Activated CD8-positive, alpha-beta memory T cell treated with anti-CD3 and anti-CD28 coated beads for 1 hour (primary cell): ENCODE results near the gene ABCE1.

ENCODE experiments used
- DNase-seq, 2 donors: peaks; one replicate each; pipeline ENCODE4 v3.0.0-alpha.2; 2020; ENCODE audit warnings: low read depth in 1 of 2; ENCODE audit errors: extremely low read depth in 1 of 2

ABCE1 gene

DNA sequence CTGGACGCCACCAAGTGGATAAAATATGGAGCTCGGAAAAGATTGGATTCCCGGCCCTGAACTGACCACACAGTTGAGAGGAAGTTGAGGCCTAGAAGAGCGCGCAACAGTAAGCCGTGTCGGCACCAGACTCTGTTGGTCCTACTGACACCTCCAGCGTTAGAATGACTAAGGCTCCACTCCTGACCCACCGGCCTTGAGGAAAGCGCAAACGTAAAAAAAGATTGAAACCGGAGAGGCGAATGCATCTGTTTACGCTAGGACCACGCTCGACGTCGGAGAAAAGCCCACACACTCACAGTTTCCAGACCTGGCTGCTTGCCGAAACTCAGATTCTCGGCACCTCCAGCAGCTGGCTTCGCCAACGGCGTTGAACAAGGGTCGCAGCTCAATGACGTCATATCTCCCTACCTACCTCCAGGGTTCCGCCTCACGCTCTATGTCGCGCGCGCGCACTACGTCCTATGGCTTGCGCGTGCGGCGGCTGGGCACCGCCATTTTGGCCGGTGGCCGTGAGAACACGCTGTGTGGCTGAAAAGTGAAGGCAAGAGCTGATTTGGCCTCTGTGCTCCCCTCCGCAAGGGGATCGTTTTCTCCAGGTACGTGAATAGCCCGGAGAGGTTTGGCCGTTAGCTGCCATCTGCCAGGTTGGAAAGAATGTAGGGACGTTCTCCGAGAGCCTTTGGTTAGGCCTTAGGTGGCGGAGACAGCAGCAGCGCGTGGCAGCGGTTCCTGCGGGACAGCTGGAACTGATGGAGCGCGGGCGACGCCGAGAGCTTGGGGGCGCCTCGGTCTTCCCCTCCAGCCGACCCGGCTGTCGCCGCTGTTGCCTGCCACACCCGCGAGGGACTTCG, at the start of gene ABCE1, which contains the start of gene ANAPC10:
ABCE1 (plus strand) TSS at position 491 of the 854 bp plus-strand sequence. CDS start 6,102 bp downstream, outside the sequence.
ANAPC10 (minus strand) TSS at position 376 of the 854 bp plus-strand sequence. CDS start 2,097 bp downstream, outside the sequence.
- DNase-seq, result peak; percentile 92 to 94

DNA sequence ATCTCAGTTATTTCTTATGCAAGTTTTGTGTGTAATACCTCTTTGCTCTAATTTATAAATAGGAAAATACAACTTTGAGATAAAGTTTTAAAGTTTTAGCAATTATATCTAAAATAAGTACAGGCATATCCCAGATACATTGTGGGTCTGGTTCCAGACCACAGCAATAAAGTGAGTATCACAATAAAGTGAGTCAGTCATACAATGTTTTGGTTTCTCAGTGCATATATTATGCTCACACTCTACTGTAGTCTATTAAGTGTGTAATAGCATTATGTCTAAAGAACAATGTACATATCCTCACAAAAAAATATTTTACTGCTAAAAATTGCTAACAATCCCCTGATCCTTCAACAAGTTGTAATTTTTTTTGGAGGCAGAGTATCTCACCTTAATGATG, 49.3 kb upstream of the ABCE1 start:
- no peak for DNase-seq

DNA sequence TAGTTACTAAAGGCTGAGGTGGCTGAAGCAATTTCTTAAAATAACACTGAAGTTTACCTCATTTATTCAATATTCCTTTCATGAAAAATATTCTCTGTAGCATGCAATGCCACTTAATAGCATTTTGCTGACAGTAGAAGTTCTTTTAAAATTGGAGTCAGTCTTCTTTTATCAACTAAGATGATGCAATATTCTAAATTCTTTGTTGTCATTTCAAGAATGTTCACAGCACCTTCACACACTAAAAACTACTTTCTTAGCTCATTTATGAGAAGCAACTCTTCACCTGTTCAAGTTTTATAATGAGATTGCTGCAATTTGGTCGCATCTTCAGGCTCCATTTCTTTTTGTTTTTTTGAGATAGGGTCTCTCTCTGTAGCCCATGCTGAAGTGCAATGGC, 48.9 kb upstream of the ABCE1 start:
- no peak for DNase-seq

DNA sequence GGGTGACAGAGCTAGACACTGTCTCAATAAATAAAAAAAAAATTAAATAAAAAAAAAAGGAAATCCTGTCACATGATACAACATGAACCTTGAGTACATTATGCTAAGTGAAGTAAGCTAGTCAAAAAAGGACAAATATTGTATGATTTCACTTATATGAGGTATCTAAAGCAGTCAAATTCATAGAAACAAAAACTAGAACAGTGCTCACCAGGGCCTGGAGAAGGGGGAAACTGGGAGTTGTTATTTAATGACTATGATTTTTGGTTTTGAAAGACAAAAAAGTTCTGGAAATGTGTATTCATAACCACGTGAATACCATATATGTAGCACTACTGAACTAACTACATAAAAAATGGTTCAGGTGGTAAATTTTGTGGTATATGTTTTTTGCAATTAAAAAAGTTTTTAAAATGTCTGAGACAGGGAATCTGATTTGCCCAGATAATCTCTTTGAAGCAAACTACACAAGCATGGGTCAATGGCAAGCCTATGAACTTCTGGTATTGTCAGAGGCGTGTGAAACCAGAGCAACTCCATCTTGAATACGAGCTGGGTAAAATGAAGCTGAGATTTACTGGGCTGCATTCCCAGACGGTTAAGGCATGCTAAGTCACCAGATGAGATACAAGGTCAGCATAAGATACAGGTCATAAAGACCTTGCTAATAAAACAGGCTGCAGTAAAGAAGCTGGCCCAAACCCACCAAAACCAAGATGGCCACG, 42.4 kb upstream of the ABCE1 start:
- DNase-seq, result no peak

DNA sequence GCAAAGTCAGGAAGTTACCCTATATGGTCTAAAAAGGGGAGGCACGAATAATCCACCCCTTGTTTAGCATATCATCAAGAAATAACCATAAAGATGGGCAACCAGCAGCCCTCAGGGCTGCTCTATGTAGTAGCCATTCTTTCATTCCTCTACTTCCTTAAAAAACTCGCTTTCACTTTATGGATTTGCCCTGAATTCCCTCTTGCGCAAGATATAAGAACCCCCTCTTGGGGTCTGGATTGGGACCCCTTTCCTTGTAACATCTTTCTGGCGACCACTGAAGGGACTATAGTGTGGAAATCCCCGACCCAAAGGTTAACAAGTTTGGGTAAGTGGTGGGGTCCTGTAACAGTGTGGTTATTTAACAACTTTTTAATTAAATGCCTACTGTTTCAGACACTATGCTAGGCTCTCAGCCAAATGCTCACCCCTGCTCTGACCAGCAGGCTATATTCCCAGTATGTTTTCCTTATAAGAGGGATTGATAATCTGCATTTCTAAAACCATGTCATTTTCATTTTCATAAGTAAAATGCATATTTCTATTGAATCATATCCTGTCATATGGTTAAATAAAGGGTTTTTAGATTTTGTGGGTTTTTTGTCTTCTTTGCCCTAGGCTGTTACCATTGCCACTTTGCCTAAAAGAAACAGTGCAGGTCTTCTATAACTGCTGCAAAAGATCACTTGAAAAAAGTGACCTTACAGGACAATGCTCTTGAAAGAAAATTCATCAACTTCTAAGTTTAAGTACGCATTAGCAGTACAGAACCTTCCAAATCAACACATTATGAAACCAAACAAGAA, 41.6 kb upstream of the ABCE1 start:
- no peak for DNase-seq

DNA sequence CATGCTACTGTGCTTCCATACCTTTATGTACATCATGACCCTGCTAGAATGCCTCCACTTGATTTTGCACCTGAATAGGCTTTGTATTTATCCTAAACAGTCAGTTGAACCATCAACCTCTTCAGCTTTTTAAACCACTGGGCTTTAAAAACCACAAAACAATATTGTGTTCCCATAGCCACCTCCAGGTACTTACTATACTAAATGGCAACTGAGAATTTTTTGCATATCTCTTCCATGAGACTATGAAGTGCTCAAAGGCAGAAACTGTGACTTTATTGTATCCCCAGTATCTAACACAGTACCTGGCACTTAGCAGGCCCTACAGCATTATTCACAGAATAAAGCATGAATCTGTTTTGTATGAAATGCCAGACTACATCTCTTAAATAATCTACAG, 39.9 kb upstream of the ABCE1 start:
- no peak for DNase-seq

DNA sequence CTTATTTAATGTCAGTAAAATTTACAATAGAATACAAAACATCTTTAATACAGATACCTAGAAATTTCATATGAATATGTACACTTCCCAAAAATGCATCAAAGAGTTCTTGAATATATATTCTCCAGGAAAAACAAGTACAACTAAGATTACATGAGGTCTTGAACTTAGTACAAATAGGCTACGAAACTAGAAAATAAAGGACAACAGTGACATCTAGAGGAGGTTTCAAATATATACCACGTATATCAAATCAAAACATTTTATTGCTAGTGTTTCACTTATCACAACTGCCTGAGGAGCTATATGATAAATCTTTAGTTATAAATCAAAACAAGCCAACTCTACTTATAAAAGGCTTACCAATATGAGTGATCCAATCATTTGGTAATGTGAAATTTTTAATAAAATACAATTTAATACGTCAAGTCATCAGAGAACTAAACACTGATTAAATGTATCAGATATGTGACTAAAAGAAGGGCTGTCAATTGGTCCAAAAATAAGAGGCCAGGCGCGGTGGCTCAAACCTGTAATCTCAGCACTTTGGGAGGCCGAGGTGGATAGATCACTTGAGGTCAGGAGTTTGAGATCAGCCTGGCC, 36.7 kb upstream of the ABCE1 start:
- DNase-seq, result no peak

DNA sequence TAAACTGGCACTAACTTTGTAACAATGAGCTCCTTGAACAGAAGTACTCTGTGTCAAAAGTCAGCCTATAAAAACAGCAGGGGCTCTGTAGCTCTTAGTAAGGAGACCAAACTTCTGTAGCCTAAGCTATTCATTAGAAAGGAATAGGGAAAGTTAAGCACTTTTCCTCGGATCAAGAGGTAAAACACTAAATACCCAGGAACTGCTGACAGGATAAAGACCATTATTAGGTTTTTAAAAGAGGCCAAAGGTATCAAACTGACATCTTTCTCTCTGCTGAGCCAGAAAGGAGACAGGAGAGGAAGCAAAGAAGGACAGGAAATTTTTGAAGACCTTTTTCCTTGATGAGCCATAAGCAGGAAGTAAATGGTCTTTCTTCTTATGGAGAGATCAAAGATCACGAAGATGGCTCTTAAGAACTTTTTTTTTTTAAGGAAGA, 32.0 kb upstream of the ABCE1 start:
- no peak for DNase-seq

DNA sequence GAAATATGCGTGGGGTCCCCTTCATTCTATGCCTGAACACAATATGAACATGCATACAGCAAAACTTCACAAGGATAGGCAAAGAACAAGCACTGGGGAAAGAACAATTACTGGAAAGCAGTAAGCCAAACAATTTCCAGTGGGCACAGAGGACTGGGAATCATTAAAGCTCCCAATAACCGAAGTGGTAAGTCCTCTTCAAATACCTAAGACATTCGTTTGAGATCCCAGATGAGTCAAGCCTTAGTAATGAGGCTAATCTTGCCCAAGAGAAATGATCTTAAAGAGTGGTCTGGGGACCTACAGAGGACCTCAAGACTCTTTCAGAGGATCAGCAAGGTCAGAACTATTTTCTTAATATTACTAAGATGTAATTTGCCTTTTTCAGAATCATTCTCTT, 28.8 kb upstream of the ABCE1 start:
- DNase-seq, result no peak

DNA sequence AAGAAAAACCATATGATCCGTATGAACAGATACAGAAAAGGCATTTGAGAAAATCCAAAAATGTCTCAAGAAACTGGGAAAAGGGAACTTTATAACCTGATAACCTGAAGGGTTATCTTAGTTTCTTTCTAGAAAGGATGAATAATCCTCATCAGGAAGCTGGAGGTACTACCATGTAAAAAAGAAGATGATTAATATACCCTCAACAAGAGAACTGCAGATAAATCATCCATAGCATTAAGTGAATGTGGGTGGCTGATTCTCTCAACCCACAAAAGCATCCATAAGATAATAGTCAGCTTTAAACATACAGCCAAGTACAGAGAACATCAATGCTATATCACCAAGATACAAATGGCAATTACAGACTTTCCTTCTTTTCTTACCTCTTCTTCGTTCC, 26.6 kb upstream of the ABCE1 start:
- DNase-seq, result no peak

DNA sequence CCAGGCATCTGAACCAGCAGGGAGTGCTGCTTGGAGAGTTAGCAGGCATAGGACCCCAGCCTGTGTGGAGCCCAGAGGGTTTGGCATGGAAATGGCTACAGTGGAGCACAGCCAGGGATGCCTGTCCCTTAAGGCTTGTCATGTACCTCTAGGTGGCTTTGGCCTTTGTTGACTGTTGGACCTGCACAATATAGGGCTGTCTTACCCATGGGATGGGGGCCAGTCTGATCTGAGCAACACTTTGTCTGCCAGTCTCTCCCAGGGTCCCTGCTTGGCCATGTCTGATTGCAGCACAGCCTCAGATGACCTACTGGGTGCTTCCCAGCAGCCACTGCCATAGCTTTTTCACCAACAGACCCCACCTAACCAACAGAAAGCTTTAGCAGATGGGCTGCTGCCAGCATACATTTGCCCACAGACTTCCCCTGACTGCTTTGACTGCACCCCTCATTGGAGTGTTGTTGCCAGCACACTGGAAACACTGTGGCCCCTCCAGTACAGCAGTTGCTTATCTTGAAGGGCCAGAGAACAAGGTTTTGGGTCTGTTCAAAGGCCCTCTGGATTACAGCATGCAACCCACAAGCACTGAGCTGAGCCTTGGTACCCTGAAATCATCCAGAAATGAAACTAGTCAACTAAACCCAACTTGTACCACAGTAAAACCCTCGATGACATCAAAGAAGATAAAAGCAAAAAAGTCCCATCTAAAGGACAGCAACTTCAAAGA, 22.2 kb upstream of the ABCE1 start:
- DNase-seq, result no peak

DNA sequence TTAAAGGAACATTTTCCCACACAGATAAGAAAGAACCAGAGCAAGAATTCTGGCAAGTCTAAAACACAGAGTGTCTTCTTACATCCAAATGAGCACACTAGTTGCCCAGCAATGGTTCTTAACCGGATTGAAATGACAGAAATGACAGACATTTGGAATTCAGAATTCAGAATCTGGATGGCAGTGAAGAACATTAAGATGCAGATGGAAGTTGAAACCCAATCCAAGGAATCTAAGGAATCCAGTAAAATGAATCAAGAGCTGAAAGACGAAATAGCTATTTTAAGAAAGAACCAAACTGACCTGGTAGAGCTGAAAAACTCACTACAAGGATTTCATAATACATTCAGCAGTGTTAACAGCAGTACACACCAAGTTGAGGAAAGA, 21.6 kb upstream of the ABCE1 start:
- no peak for DNase-seq

DNA sequence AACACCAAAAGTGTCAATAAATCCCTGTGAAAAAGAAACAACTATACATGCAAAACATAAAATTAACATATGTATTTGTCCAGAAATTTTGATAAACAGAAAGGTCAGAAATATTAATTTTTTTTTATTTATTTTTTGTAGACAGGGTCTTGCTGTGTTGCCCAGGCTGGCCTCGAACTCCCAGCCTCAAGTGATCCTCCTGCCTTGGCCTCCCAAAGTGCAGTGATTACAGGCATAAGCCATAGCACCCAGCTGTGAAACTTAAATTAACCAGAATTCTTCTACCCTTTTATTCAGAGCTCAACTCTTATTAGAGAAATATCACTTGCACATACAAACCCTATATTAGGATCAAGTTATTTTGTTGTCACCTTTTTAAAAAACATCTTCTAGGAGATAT, 16.4 kb upstream of the ABCE1 start:
- no peak for DNase-seq

DNA sequence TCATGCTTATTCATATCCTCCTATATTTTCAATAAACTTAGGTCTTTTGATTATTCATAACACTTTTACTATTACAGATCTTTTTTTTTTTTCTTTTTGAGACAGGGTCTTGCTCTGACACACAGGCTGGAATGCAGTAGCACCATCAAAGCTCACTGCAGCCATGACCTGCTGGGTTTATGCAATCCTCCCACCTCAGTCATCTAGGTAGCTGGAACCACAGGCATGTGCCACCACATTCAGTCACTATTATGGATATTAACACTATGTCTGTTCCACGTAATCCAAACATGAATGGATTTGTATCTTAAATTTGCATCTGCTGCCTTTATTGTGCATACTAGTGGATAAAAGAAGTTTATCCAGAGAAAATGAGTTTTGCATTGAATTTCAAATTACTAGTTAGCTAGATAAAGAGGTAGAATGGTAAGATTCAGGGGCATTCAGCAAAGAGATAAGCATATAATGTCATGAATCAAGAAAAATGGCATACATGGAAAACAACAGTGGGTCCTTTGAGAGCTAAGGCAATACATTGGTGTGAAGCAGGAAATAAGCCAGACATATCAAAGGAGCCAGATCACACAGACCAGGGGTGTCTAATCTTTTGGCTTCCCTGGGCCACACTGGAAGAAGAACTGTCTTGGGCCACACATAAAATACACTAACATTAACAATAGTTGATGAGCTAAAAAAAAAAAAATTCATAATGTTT, 14.1 kb upstream of the ABCE1 start:
- no peak for DNase-seq

DNA sequence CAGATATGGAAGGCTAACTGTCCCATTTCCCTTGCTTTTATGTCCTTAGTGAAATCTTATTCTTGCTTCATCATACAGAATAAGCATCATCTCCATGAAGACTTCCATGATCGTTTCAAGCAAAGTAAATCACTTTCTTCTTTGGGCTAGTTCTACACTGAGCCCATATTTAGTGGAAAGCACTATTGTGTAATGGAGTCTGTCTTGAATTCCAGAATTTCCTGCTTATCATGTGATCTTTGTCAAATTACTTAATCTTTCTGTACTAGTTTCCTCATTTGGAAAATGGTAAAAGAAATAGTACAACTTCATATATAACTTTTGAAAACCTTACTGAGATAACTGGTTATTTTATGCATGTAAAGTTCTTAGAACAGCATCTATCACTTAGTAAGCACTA, 7.7 kb upstream of the ABCE1 start:
- DNase-seq, result no peak

DNA sequence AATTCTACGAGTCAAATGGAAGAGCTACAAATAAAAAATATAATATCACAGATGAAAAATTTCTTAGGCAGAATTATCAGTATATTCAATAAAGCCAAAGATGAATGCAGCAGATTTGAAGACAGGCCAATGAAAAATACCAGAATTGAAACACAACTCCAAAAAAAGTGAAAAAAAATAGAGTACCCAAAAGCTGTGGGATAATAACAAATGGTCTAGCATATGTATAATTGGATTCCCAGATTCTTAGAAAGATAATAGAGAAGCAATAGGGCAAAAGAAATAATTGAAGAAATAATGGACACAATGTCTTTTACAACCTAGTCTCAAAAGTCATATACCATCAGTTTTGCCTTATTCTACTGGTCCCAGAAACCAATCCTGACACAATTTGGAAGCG, 4.5 kb upstream of the ABCE1 start:
- no peak for DNase-seq

DNA sequence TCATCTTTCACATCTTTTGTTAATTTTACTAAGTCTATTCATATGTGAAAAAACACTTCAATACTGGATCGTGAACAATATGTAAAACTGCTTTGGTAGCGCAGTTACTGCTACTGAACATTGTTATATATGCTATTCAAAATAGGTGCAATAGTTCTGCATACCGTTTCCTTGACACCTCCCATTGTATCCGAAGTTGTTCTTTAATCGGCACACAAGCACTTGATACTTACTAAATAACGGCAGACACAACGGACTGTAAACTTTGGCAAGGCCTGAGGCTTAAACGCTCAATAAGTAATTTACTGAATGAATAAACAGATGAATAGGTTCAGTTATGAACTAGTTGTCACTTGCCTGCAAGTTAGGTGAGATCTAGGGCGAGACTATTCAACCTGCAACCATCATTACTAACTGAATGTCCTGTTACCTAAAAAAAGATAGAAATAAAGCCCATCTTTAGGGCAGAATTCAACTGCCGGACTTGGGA, 735 bp upstream of the ABCE1 start:
- no peak for DNase-seq

DNA sequence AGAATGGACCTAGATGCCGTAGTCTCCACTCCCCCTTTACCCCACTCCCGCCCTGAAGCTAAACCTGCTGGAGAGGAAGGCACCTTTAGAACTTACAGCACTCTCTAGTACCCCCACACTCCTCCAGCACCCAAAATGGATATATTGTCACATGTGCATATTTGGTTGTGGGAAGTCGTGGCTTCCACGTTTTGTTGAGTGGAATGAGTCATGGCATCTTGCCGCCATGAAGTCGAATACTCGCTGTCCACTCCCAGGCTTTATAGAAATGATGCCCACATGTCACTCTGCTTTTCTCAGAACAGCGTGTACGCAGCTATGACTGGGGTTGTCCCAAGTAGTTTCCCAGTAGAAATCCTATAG, 545 bp downstream of the ABCE1 start:
- DNase-seq, result peak in 1 of 2 donors; percentile 1

DNA sequence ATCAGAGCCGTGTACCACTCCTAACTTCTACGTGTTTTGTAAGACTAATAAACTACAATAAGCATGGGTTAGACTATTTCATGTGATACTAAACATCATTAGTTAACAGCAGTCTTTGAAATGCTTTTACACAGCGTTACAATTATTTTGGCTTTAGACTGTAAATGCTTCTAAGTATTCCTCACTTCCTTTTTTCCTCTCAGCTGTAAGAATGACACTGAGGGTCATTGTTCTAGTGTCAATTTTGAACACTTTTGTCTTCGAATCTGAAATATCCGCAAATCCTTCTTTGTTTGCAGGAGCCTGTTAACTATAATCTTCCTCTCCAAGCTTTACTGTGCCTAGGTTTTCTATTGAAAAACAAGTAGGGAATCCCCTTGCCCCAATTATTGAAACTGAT, 1.5 kb downstream of the ABCE1 start:
- no peak for DNase-seq
